H1 (cell line): ENCODE data around the gene CCDC175. TPM values are rescaled to one million over a fixed set of nuclear protein-coding genes. Genes with fewer than 3 reads are reported as not detected.

ENCODE experiments used
- CHD2 ChIP-seq: IDR thresholded peaks from 2 replicates; pipeline ENCODE4 v1.6.1; 2012; ENCODE audit warnings: low read length, improper control_type of control experiment
- CTBP2 ChIP-seq: IDR thresholded peaks from 2 replicates; pipeline ENCODE4 v1.7.0; 2011; ENCODE audit warnings: borderline replicate concordance, mild to moderate bottlenecking, moderate library complexity, mixed read lengths, low read length; ENCODE audit not compliant: insufficient read depth, insufficient read length
- NANOG ChIP-seq: IDR thresholded peaks from 2 replicates; pipeline ENCODE4 v1.6.1; 2011; ENCODE audit warnings: low read length, low read depth, mild to moderate bottlenecking, inconsistent platforms; ENCODE audit not compliant: insufficient read depth, poor library complexity, severe bottlenecking
- polyA plus RNA-seq, 7 experiments: library from polyadenylated mRNA; depleted of rRNA in 3 of 7; stranded (reverse) in 5 of 7; unstranded in 2 of 7; fragments of >200 nt in 5 of 7; fragments of 200-250 nt in 2 of 7; gene quantifications; 1 replicate in 5 of 7; 2 replicates in 1 of 7; 4 replicates in 1 of 7; pipeline versions ENCODE4 v1.2.1 to v1.2.3, GENCODE V29; 2011 to 2013; ENCODE audit warnings: missing spikeins in 2 of 7, mixed read lengths in 2 of 7
- total RNA-seq: library from RNA; stranded (reverse); fragmentation: NEBNext Ultra II Directional; extraction: Animal tissue kit (Norgen Biotek cat#: 25700); gene quantifications from 2 replicates; pipeline ENCODE4 v1.2.1, GENCODE V29; 2021

The CCDC175 gene
- total and polyA plus RNA-seq, 2 of the 8 experiments (the other 6 are each of a cell fraction or from before 2014, with no cell fraction given), result 0.19 TPM; not detected in 1

GRCh38 chr14:59510966-59511365 is 65.6 kb downstream of the CCDC175 start (continued):
- TF ChIP-seq CTBP2 (no peak), CHD2 (no peak), NANOG (no peak)
- TF ChIP-seq, all 59 proteins: peak for 0
